GM20000 (cell line): ENCODE results near the gene OR11L1.

Experiments used
- DNase-seq: peaks from one replicate; pipeline ENCODE4 v3.0.0; 2012; ENCODE audit warnings: low spot score
- CTCF ChIP-seq: IDR thresholded peaks from 2 replicates; pipeline ENCODE4 v1.5.1; 2012; ENCODE audit warnings: mild to moderate bottlenecking, control low read depth; ENCODE audit errors: extremely low read depth, missing control alignments

Gene OR11L1

GRCh38 chr1:247843411-247843810 lies 1.7 kb upstream of the OR11L1 start:
- TF ChIP-seq CTCF = no peak
- no peak for DNase-seq

- no peak for TF ChIP-seq CTCF
- no peak for DNase-seq
Measured at GRCh38 chr1:247840818-247841217, 878 bp downstream of the OR11L1 start.

GRCh38 chr1:247833601-247834000 lies 8.1 kb downstream of the OR11L1 start:
- DNase-seq = no peak
- TF ChIP-seq CTCF = no peak

- TF ChIP-seq CTCF = no peak
- no peak for DNase-seq
Measured at GRCh38 chr1:247829656-247830055, 12.0 kb downstream of the OR11L1 start.

- no peak for DNase-seq
- no peak for TF ChIP-seq CTCF
Measured at GRCh38 chr1:247825362-247825761, 16.3 kb downstream of the OR11L1 start.

GRCh38 chr1:247824023-247824422 lies 17.7 kb downstream of the OR11L1 start, which contains the start of gene OR14A16:
Gene OR14A16 (minus strand): TSS chr1:247824119. CDS start chr1:247815729, 8,390 bp downstream.
- DNase-seq = no peak
- no peak for TF ChIP-seq CTCF

GRCh38 chr1:247822060-247822459 lies 19.6 kb downstream of the OR11L1 start:
- DNase-seq = no peak
- no peak for TF ChIP-seq CTCF
